Epithelial cell of prostate (primary cell): ENCODE data around the gene C3.
"Not testable (repeated sequence)": the region's sequence is repeated elsewhere in the genome, so short reads cannot be mapped to it uniquely, and the experiment has no call there.

Source experiments
- DNase-seq: peaks from one replicate; pipeline ENCODE4 v3.0.0-alpha.2; 2011; ENCODE audit warnings: low read depth, low spot score
- H3K27ac ChIP-seq: fragments of 450-650 bp; 2 replicates; pipeline ENCODE4 v1.5.1; 2017; ENCODE audit warnings: mild to moderate bottlenecking

Gene C3

GRCh38 chr19:6720369-6721137 is at the start of gene C3:
Gene C3, minus strand, starts transcription at chr19:6720650. Its CDS starts 61 bp downstream, at chr19:6720589.
- DNase-seq = peak; percentile 36
- no peak within 1 kb of the TSS for H3K27ac ChIP-seq

- no peak for DNase-seq
- no peak overlapping the region for H3K27ac ChIP-seq
Measured at GRCh38 chr19:6769006-6769619, 48.7 kb upstream of the C3 start.

- H3K27ac ChIP-seq = peak overlapping the region; percentile 97
- DNase-seq = no peak
Measured at GRCh38 chr19:6768236-6768785, 47.9 kb upstream of the C3 start.

- peak; percentile 81 for DNase-seq
- peak within 1 kb of the TSS; percentile 97 for H3K27ac ChIP-seq
Measured at GRCh38 chr19:6767357-6768235, 47.1 kb upstream of the C3 start, which contains the start of gene SH2D3A. Gene SH2D3A, minus strand, starts transcription at chr19:6767435. Its CDS starts 3,687 bp downstream, at chr19:6763748.

GRCh38 chr19:6767081-6767356 is 46.6 kb upstream of the C3 start:
- peak overlapping the region; percentile 97 for H3K27ac ChIP-seq
- no peak for DNase-seq

GRCh38 chr19:6766357-6767080 is 46.1 kb upstream of the C3 start:
- DNase-seq = peak; percentile 60
- H3K27ac ChIP-seq = peak overlapping the region; percentile 97

- H3K27ac ChIP-seq = peak overlapping the region; percentile 97
- DNase-seq = peak; percentile 89
Measured at GRCh38 chr19:6765738-6766356, 45.4 kb upstream of the C3 start.

GRCh38 chr19:6762253-6762797 is 41.9 kb upstream of the C3 start:
- H3K27ac ChIP-seq = peak overlapping the region; percentile 26
- not testable (repeated sequence) for DNase-seq

- DNase-seq = no peak
- H3K27ac ChIP-seq = no peak overlapping the region
Measured at GRCh38 chr19:6761053-6761676, 40.7 kb upstream of the C3 start.

GRCh38 chr19:6760606-6761005 is 40.2 kb upstream of the C3 start:
- DNase-seq = no peak
- no peak overlapping the region for H3K27ac ChIP-seq

GRCh38 chr19:6754653-6755463 is 34.4 kb upstream of the C3 start:
- H3K27ac ChIP-seq = no peak overlapping the region
- no peak for DNase-seq

GRCh38 chr19:6754136-6754535 is 33.7 kb upstream of the C3 start:
- no peak for DNase-seq
- H3K27ac ChIP-seq = no peak overlapping the region

GRCh38 chr19:6753178-6754031 is 33.0 kb upstream of the C3 start:
- DNase-seq = no peak
- H3K27ac ChIP-seq = no peak overlapping the region

GRCh38 chr19:6752256-6753177 is 32.1 kb upstream of the C3 start:
- peak overlapping the region; percentile 43 for H3K27ac ChIP-seq

GRCh38 chr19:6751189-6751588 is 30.7 kb upstream of the C3 start:
- DNase-seq = no peak
- peak overlapping the region; percentile 43 for H3K27ac ChIP-seq

More at GRCh38 chr19:6752256-6753177, 32.1 kb upstream of the C3 start:
- DNase-seq = no peak

- H3K27ac ChIP-seq = peak overlapping the region; percentile 43
- no peak for DNase-seq
Measured at GRCh38 chr19:6750062-6750461, 29.6 kb upstream of the C3 start.
